GM12878 (cell line): ENCODE data around the gene UBE3D.

ENCODE experiments used
- CBX3 ChIP-seq: fragments of 200-600 bp; sonication (generic); IDR thresholded peaks from 2 replicates; pipeline ENCODE4 v1.6.1; 2016; ENCODE audit warnings: low read depth, borderline replicate concordance
- CTCF ChIP-seq, 3 experiments: IDR thresholded peaks in 2 of 3; conservative IDR thresholded peaks in 1 of 3; 2 replicates each; pipeline ENCODE4 v1.5.1; 2011; ENCODE audit warnings: low read depth in 3 of 3, low read length in 3 of 3, mild to moderate bottlenecking in 3 of 3, control low read depth in 2 of 3, moderate library complexity in 2 of 3, inconsistent platforms in 1 of 3, mixed read lengths in 1 of 3; ENCODE audit not compliant: control insufficient read depth in 2 of 3, insufficient read depth in 1 of 3; ENCODE audit errors: extremely low read depth in 1 of 3
- EP300 ChIP-seq, 2 experiments: fragments of 150-350 bp in 1 of 2; IDR thresholded peaks; 2 replicates each; pipeline ENCODE4 v1.6.1; 2011 to 2012; ENCODE audit warnings: low read depth in 2 of 2, low read length in 2 of 2, borderline replicate concordance in 1 of 2, improper control_type of control experiment in 1 of 2, inconsistent platforms in 1 of 2; ENCODE audit not compliant: control insufficient read depth in 1 of 2
- IKZF1 ChIP-seq: fragments of 450-650 bp; conservative IDR thresholded peaks from 2 replicates; pipeline ENCODE4 v1.6.1; 2017; ENCODE audit warnings: antibody characterized with exemption, mild to moderate bottlenecking
- NFYB ChIP-seq: IDR thresholded peaks from 2 replicates; pipeline ENCODE4 v1.6.1; 2011; ENCODE audit warnings: low read depth, mild to moderate bottlenecking, low read length, improper control_type of control experiment, moderate library complexity; ENCODE audit not compliant: insufficient read depth
- POLR2A ChIP-seq: IDR thresholded peaks from 2 replicates; pipeline ENCODE4 v1.6.1; 2011; ENCODE audit warnings: low read depth, mild to moderate bottlenecking, low read length
- POLR2AphosphoS5 ChIP-seq: IDR thresholded peaks from 2 replicates; pipeline ENCODE4 v1.6.1; 2011; ENCODE audit warnings: mild to moderate bottlenecking, low read length, inconsistent platforms
- REST ChIP-seq: IDR thresholded peaks from 2 replicates; pipeline ENCODE4 v1.6.1; 2012; ENCODE audit warnings: mild to moderate bottlenecking, low read depth, low read length
- SIN3A ChIP-seq: IDR thresholded peaks from 2 replicates; pipeline ENCODE4 v1.6.1; 2012; ENCODE audit warnings: low read depth, low read length, improper control_type of control experiment
- SUZ12 ChIP-seq: fragments of 200-600 bp; sonication (generic); IDR thresholded peaks from one replicate; pipeline ENCODE4 v1.6.1; 2018; ENCODE audit warnings: antibody characterized with exemption, mild to moderate bottlenecking; ENCODE audit not compliant: unreplicated experiment
- USF2 ChIP-seq: IDR thresholded peaks from 2 replicates; pipeline ENCODE4 v1.6.1; 2011; ENCODE audit warnings: low read depth, low read length, improper control_type of control experiment, borderline replicate concordance
- ZNF207 ChIP-seq: fragments of 450-650 bp; IDR thresholded peaks from 2 replicates; pipeline ENCODE4 v1.6.1; 2014; ENCODE audit warnings: antibody characterized with exemption, mild to moderate bottlenecking, borderline replicate concordance
- ZZZ3 ChIP-seq: IDR thresholded peaks from 2 replicates; pipeline ENCODE4 v1.6.1; 2011; ENCODE audit warnings: low read depth; ENCODE audit not compliant: control insufficient read depth, insufficient read length

- TF ChIP-seq CTCF (IDR thresholded peaks at IDR 0.05 in 2 of 3, conservative IDR thresholded peaks at IDR 0.05 in 1 of 3; ENCODE audit: control insufficient read depth in 2 of 3, extremely low read depth in 1 of 3, insufficient read depth in 1 of 3, low read depth in 3 of 3, low read length in 3 of 3) (no peak), NFYB (no peak), EP300 (IDR thresholded peaks at IDR 0.05; ENCODE audit: borderline replicate concordance in 1 of 2, control insufficient read depth in 1 of 2, low read depth in 2 of 2, low read length in 2 of 2) (no peak), IKZF1 (no peak), USF2 (no peak), POLR2AphosphoS5 (no peak), ZZZ3 (no peak), SIN3A (no peak), CBX3 (no peak), ZNF207 (no peak), REST (no peak), SUZ12 (no peak), POLR2A (no peak)
Measured at GRCh38 chr6:83114164-83114563, 48.5 kb upstream of the UBE3D start.
